Fibroblast of mammary gland (primary cell): ENCODE measurements around the gene SYNGR2.

ENCODE experiments used
- DNase-seq: peaks from one replicate; pipeline ENCODE4 v3.0.0-alpha.2; 2010; ENCODE audit warnings: low read depth
- H3K4me3 ChIP-seq: 2 replicates; pipeline ENCODE4 v1.5.1; 2011; ENCODE audit warnings: low read depth, mild to moderate bottlenecking, low read length, moderate library complexity; ENCODE audit not compliant: control insufficient read depth
- CTCF ChIP-seq: conservative IDR thresholded peaks from 2 replicates; pipeline ENCODE4 v1.5.1; 2011; ENCODE audit warnings: low read depth, low read length, inconsistent platforms; ENCODE audit not compliant: control insufficient read depth, insufficient read depth

The SYNGR2 gene

GRCh38 chr17:78122931-78123249 lies 45.5 kb upstream of the SYNGR2 start:
- no peak for DNase-seq
- no peak for TF ChIP-seq CTCF
- H3K4me3 ChIP-seq: no peak overlapping the region

GRCh38 chr17:78123258-78123929 lies 45.0 kb upstream of the SYNGR2 start:
- no peak overlapping the region for H3K4me3 ChIP-seq
- DNase-seq: no peak
- no peak for TF ChIP-seq CTCF

- no peak for DNase-seq
- TF ChIP-seq CTCF: no peak
- no peak overlapping the region for H3K4me3 ChIP-seq
These were observed 44.1 kb upstream of the SYNGR2 start for GRCh38 chr17:78124081-78124835.

- DNase-seq: no peak
- TF ChIP-seq CTCF: no peak
- no peak overlapping the region for H3K4me3 ChIP-seq
These were observed 43.6 kb upstream of the SYNGR2 start for GRCh38 chr17:78124836-78125137.

- no peak overlapping the region for H3K4me3 ChIP-seq
- DNase-seq: no peak
- TF ChIP-seq CTCF: no peak
These were observed 43.1 kb upstream of the SYNGR2 start for GRCh38 chr17:78125138-78125913.

GRCh38 chr17:78125976-78126894 lies 42.1 kb upstream of the SYNGR2 start:
- no peak overlapping the region for H3K4me3 ChIP-seq
- no peak for DNase-seq

More at GRCh38 chr17:78125976-78126894, 42.1 kb upstream of the SYNGR2 start:
- no peak for TF ChIP-seq CTCF
